Heart right ventricle (tissue), 16 donors: ENCODE measurements around the gene FAM200C. TPM values are rescaled to one million over a fixed set of nuclear protein-coding genes. Genes with fewer than 3 reads are reported as not detected.

Experiments
- ATAC-seq, 8 donors: fragments of 200-7000 bp; cut with Tn5 transposase; one replicate each; pipeline ENCODE4 v1.9.1; 2020; ENCODE audit warnings: mild to moderate bottlenecking in 8 of 8, moderate library complexity in 8 of 8, moderate number of reproducible peaks in 1 of 8
- DNase-seq, 2 donors: peaks; one replicate each; pipeline ENCODE4 v3.0.0-alpha.2; 2020
- H3K27ac ChIP-seq, 10 donors: fragments of 200-600 bp; sonication (generic) in 2 of 10; one replicate each; pipeline versions ENCODE4 v1.5.0 to v1.8.0; 2020 to 2022; ENCODE audit warnings: mild to moderate bottlenecking in 3 of 10
- H3K27me3 ChIP-seq, 7 donors: fragments of 200-600 bp; one replicate each; pipeline ENCODE4 v1.8.0; 2021 to 2022; ENCODE audit warnings: mild to moderate bottlenecking in 2 of 7
- H3K36me3 ChIP-seq, 9 donors: fragments of 200-600 bp; sonication (generic) in 1 of 9; one replicate each; pipeline versions ENCODE4 v1.5.0 to v1.8.0; 2020 to 2022; ENCODE audit warnings: mild to moderate bottlenecking in 2 of 9
- H3K4me1 ChIP-seq, 9 donors: fragments of 200-600 bp; sonication (generic) in 1 of 9; one replicate each; pipeline versions ENCODE4 v1.5.0 to v1.8.0; 2020 to 2022; ENCODE audit warnings: mild to moderate bottlenecking in 4 of 9
- H3K4me3 ChIP-seq, 10 donors: fragments of 200-600 bp; sonication (generic) in 2 of 10; one replicate each; pipeline versions ENCODE4 v1.5.0 to v1.8.0; 2020 to 2022; ENCODE audit warnings: mild to moderate bottlenecking in 7 of 10, moderate library complexity in 2 of 10
- H3K9me3 ChIP-seq, 11 donors: fragments of 200-600 bp in 10 of 11; sonication (generic) in 2 of 11; one replicate each; pipeline versions ENCODE4 v1.5.0 to v1.8.0; 2013 to 2022; ENCODE audit warnings: mild to moderate bottlenecking in 2 of 11, control low read depth in 1 of 11, moderate library complexity in 1 of 11
- CTCF ChIP-seq, 9 donors: fragments of 200-600 bp; sonication (generic) in 2 of 9; IDR thresholded peaks; one replicate each; pipeline versions ENCODE4 v1.5.0 to v1.8.0; 2021 to 2022; ENCODE audit warnings: antibody characterized with exemption in 9 of 9, mild to moderate bottlenecking in 5 of 9, moderate library complexity in 1 of 9
- WGBS, 2 donors: extraction: QIAGEN DNeasy Blood & Tissue Kit; methylation state at CpG; one replicate each; pipeline ENCODE4 v1.1.7; 2013; ENCODE audit warnings: inconsistent platforms in 1 of 2; 5-methylcytosine and 5-hydroxymethylcytosine counted together
- intact Hi-C, 10 donors: fragments of 100-400 bp; cut with DNase I; formaldehyde crosslinking; loops; one replicate each; pipeline versions ENCODE4 v1.11.1 to v1.14.2; 2022
- polyA plus RNA-seq, 2 donors: library from polyadenylated mRNA; stranded (reverse); fragments of 200-250 nt; gene quantifications; one replicate each; pipeline ENCODE4 v1.2.3, GENCODE V29; 2013
- total RNA-seq, 10 donors: library from RNA; stranded (reverse); fragmentation: NEBNext Ultra II Directional in 3 of 10; extraction: Animal tissue kit (Norgen Biotek cat#: 25700) in 3 of 10; gene quantifications; one replicate each; pipeline versions ENCODE4 v1.2.1 to v1.2.4, GENCODE V29; 2021 to 2023
- donor health status: Arrhythmogenic right ventricular cardiomyopathy.
- donor health status: ischemic (EF 13 %, LVEDD 7.1; RV severe dilation, severe dysfunction).
- donor health status: healthy with polysubstance abuse.
- donor health status: DM: no; HTN: yes; CAD: no.
- donor health status: DM: no; HTN: no; CAD: no.
- donor health status: ischemic (EF 25% LVEDD 6.9; RV normal size, moderate dysfunction).
- donor health status: ischemic (EF 25% LVEDD 5.7; RV mildly dilated, moderate dysfunction).
- donor health status: healthy.
- donor health status: DM: yes; HTN: yes; CAD: no.
- donor health status: Ischemic cardiomyopathy.
- donor health status: ischemic (EF 35%, LVEDD 5.7; RV mildly dilated, moderate dysfunction).
- donor health status: nonischemic (EF 11% LVEDD 7.7; RV severe dilation, severe dysfunction).
- donor health status: DM: yes; HTN: yes; CAD: no.
- donor health status: PGD.
- donor health status: ischemic (EF 29% LVEDD 5.4; RV normal size, mild dysfunction).
- donor health status: nonischemic (EF 23%, LVEDD 6.1; RV moderate dilation, normal function).

The FAM200C gene
- total and polyA plus RNA-seq, 12 donors, result 1.7 to 8.6 (median 3.6) TPM

GRCh38 chr5:160385496-160385895 lies 14.4 kb downstream of the FAM200C start:
- Histone ChIP-seq H3K9me3 (peaks cover 0 to 22% (median 11%) of the 10 kb centered on the region in 11 donors), H3K36me3 (no peaks in the 10 kb centered on the region), H3K4me1 (no peaks in the 10 kb centered on the region), H3K27ac (no peak overlapping the region), H3K27me3 (no peaks in the 10 kb centered on the region), H3K4me3 (no peak overlapping the region)
- DNase-seq (no peak), ATAC-seq (no peak)
- intact Hi-C loops, result loop anchor here in 3 of 10 donors (5.0 to 10.0 kb wide), 3 partner anchors 188 to 363 kb away; no protein-coding TSS in a partner anchor
- TF ChIP-seq CTCF (IDR thresholded peaks at IDR 0.05), result no peak

- Histone ChIP-seq H3K9me3 (peaks cover 0 to 22% (median 11%) of the 10 kb centered on the region in 11 donors), H3K4me1 (peaks cover 0 to 4% (median 0%) of the 10 kb centered on the region in 9 donors), H3K27me3 (no peaks in the 10 kb centered on the region), H3K36me3 (no peaks in the 10 kb centered on the region), H3K27ac (no peak overlapping the region), H3K4me3 (no peak overlapping the region)
- 97 to 100% methylated on average over 1 of the region's 1 CpG for WGBS, 2 donors
- no peak for TF ChIP-seq CTCF (IDR thresholded peaks at IDR 0.05)
- ATAC-seq, result no peak
- no peak for DNase-seq
- intact Hi-C loops, result loop anchor here in 3 of 10 donors (5.0 to 10.0 kb wide), 3 partner anchors 187 to 362 kb away; no protein-coding TSS in a partner anchor
These were observed 15.2 kb downstream of the FAM200C start for GRCh38 chr5:160384681-160385080.

GRCh38 chr5:160382346-160382745 lies 17.5 kb downstream of the FAM200C start:
- no peaks in the 10 kb centered on the region for H3K27me3 ChIP-seq
- H3K4me1 ChIP-seq, result peaks cover 0 to 5% (median 0%) of the 10 kb centered on the region in 9 donors
- TF ChIP-seq CTCF (IDR thresholded peaks at IDR 0.05), result no peak
- ATAC-seq, result no peak
- no peak overlapping the region for H3K4me3 ChIP-seq
- H3K27ac ChIP-seq, result no peak overlapping the region
- WGBS, 2 donors, result 56 to 58% methylated on average over 3 of the region's 3 CpGs
- peaks cover 0 to 12% (median 4%) of the 10 kb centered on the region in 11 donors for H3K9me3 ChIP-seq
- no peaks in the 10 kb centered on the region for H3K36me3 ChIP-seq
- intact Hi-C loops, result loop anchor here in 1 of 10 donors (10.0 kb wide), 1 partner anchor 278 kb away; no protein-coding TSS in a partner anchor
- no peak for DNase-seq

- ATAC-seq (no peak), DNase-seq (no peak)
- 81 to 89% methylated on average over 2 of the region's 2 CpGs for WGBS, 2 donors
- TF ChIP-seq CTCF (IDR thresholded peaks at IDR 0.05), result no peak
- H3K36me3 ChIP-seq, result no peaks in the 10 kb centered on the region
- H3K27ac ChIP-seq, result no peak overlapping the region
- peaks cover 0 to 5% (median 0%) of the 10 kb centered on the region in 9 donors for H3K4me1 ChIP-seq
- intact Hi-C loops, result loop anchor here in 1 of 10 donors (10.0 kb wide), 1 partner anchor 275 kb away; no protein-coding TSS in a partner anchor
- peaks cover 0 to 5% (median 0%) of the 10 kb centered on the region in 7 donors for H3K27me3 ChIP-seq
- no peak overlapping the region for H3K4me3 ChIP-seq
- no peaks in the 10 kb centered on the region for H3K9me3 ChIP-seq
These were observed 19.8 kb downstream of the FAM200C start for GRCh38 chr5:160380041-160380440.
